Hematopoietic multipotent progenitor cell treated with erythropoietin and hydrocortisone succinate and interleukin-3 and kit ligand, for 8 days (in vitro differentiated cells): ENCODE measurements around the gene SORCS2.

Source experiments
- DNase-seq: peaks from one replicate; pipeline ENCODE4 v3.0.0-alpha.2; 2015

Gene SORCS2

GRCh38 chr4:7607156-7607910 is 415.0 kb downstream of the SORCS2 start:
- DNase-seq = no peak

- DNase-seq = no peak
These were observed 415.7 kb downstream of the SORCS2 start for GRCh38 chr4:7608046-7608445.

GRCh38 chr4:7609316-7609715 is 417.0 kb downstream of the SORCS2 start:
- no peak for DNase-seq

GRCh38 chr4:7610022-7610670 is 417.8 kb downstream of the SORCS2 start:
- DNase-seq = no peak

GRCh38 chr4:7610841-7611240 is 418.5 kb downstream of the SORCS2 start:
- DNase-seq = no peak

- no peak for DNase-seq
These were observed 420.1 kb downstream of the SORCS2 start for GRCh38 chr4:7612311-7612897.

- no peak for DNase-seq
These were observed 422.1 kb downstream of the SORCS2 start for GRCh38 chr4:7614350-7614949.

GRCh38 chr4:7616193-7616592 is 423.9 kb downstream of the SORCS2 start:
- DNase-seq = no peak

- no peak for DNase-seq
These were observed 426.0 kb downstream of the SORCS2 start for GRCh38 chr4:7618361-7618760.

- no peak for DNase-seq
These were observed 427.9 kb downstream of the SORCS2 start for GRCh38 chr4:7620086-7620813.

GRCh38 chr4:7620814-7621176 is 428.5 kb downstream of the SORCS2 start:
- DNase-seq = no peak

- DNase-seq = no peak
These were observed 429.1 kb downstream of the SORCS2 start for GRCh38 chr4:7621252-7622035.

GRCh38 chr4:7622371-7622770 is 430.0 kb downstream of the SORCS2 start:
- no peak for DNase-seq

- DNase-seq = no peak
These were observed 431.1 kb downstream of the SORCS2 start for GRCh38 chr4:7623468-7623867.

- no peak for DNase-seq
These were observed 432.1 kb downstream of the SORCS2 start for GRCh38 chr4:7624396-7624980.

GRCh38 chr4:7625071-7625470 is 432.7 kb downstream of the SORCS2 start:
- DNase-seq = no peak

- no peak for DNase-seq
These were observed 434.2 kb downstream of the SORCS2 start for GRCh38 chr4:7626531-7626930.

GRCh38 chr4:7627251-7628250 is 435.2 kb downstream of the SORCS2 start:
- DNase-seq = no peak

- DNase-seq = no peak
These were observed 436.1 kb downstream of the SORCS2 start for GRCh38 chr4:7628432-7628831.

- no peak for DNase-seq
These were observed 437.3 kb downstream of the SORCS2 start for GRCh38 chr4:7629501-7630254.
